Neuronal stem cell (in vitro differentiated cells): ENCODE results near the gene STXBP6.

Source experiments
- DNase-seq: peaks from one replicate; pipeline ENCODE4 v3.0.0-alpha.2; 2013; ENCODE audit warnings: low spot score
- H2AFZ ChIP-seq: one replicate; pipeline ENCODE4 v1.6.1; 2013; ENCODE audit warnings: mild to moderate bottlenecking, low read length, inconsistent platforms
- H2AK5ac ChIP-seq: 2 replicates; pipeline ENCODE4 v1.6.1; 2013; ENCODE audit warnings: low read depth, mild to moderate bottlenecking, inconsistent platforms, low read length, moderate library complexity, mixed read lengths
- H2BK120ac ChIP-seq: 2 replicates; pipeline ENCODE4 v1.6.1; 2013; ENCODE audit warnings: low read depth, mild to moderate bottlenecking, inconsistent platforms, low read length, moderate library complexity, mixed read lengths
- H2BK12ac ChIP-seq: one replicate; pipeline ENCODE4 v1.6.1; 2013; ENCODE audit warnings: low read length, inconsistent platforms
- H2BK15ac ChIP-seq: 2 replicates; pipeline ENCODE4 v1.6.1; 2013; ENCODE audit warnings: mild to moderate bottlenecking, low read length, inconsistent platforms, mixed read lengths
- H2BK5ac ChIP-seq: one replicate; pipeline ENCODE4 v1.6.1; 2013; ENCODE audit warnings: inconsistent platforms, mild to moderate bottlenecking, low read length, moderate library complexity
- H3K14ac ChIP-seq: one replicate; pipeline ENCODE4 v1.6.1; 2013; ENCODE audit warnings: low read length, inconsistent platforms
- H3K18ac ChIP-seq: 2 replicates; pipeline ENCODE4 v1.6.1; 2013; ENCODE audit warnings: low read length, inconsistent platforms
- H3K23ac ChIP-seq: 2 replicates; pipeline ENCODE4 v1.6.1; 2013; ENCODE audit warnings: low read depth, mild to moderate bottlenecking, mixed read lengths, low read length, inconsistent platforms; ENCODE audit not compliant: poor library complexity
- H3K27ac ChIP-seq: replicated peaks from 3 replicates; pipeline ENCODE4 v1.5.1; 2013; ENCODE audit warnings: low read length, inconsistent platforms
- H3K27me3 ChIP-seq, 3 experiments: 2 replicates each; pipeline ENCODE4 v1.6.1; 2013; ENCODE audit warnings: low read length in 3 of 3, mild to moderate bottlenecking in 2 of 3, inconsistent platforms in 1 of 3, low read depth in 1 of 3, mixed read lengths in 1 of 3, moderate library complexity in 1 of 3; ENCODE audit not compliant: control insufficient read depth in 3 of 3, insufficient read depth in 3 of 3
- H3K36me3 ChIP-seq, 2 donors: replicated peaks in 1 of 2; 2 replicates each; pipeline ENCODE4 v1.6.1; 2013; ENCODE audit warnings: low read length in 2 of 2; ENCODE audit not compliant: control insufficient read depth in 2 of 2, insufficient read depth in 2 of 2
- H3K4ac ChIP-seq: 2 replicates; pipeline ENCODE4 v1.6.1; 2013; ENCODE audit warnings: inconsistent platforms, mild to moderate bottlenecking, low read length, moderate library complexity
- H3K4me1 ChIP-seq, 2 donors: 1 replicate in 1 of 2; 2 replicates in 1 of 2; pipeline ENCODE4 v1.6.1; 2013; ENCODE audit warnings: low read length in 2 of 2, low read depth in 1 of 2; ENCODE audit not compliant: control insufficient read depth in 2 of 2, insufficient read depth in 1 of 2
- H3K4me2 ChIP-seq: one replicate; pipeline ENCODE4 v1.6.1; 2013; ENCODE audit warnings: mild to moderate bottlenecking, low read length, inconsistent platforms; ENCODE audit not compliant: insufficient read depth, poor library complexity, severe bottlenecking
- H3K4me3 ChIP-seq, 2 donors: 2 replicates each; pipeline ENCODE4 v1.5.1; 2013; ENCODE audit warnings: low read length in 2 of 2, mild to moderate bottlenecking in 2 of 2, inconsistent platforms in 1 of 2, moderate library complexity in 1 of 2
- H3K79me1 ChIP-seq: one replicate; pipeline ENCODE4 v1.6.1; 2013; ENCODE audit warnings: low read depth, mild to moderate bottlenecking, inconsistent platforms, low read length, moderate library complexity
- H3K9ac ChIP-seq: one replicate; pipeline ENCODE4 v1.6.1; 2013; ENCODE audit warnings: mild to moderate bottlenecking, low read depth, low read length, inconsistent platforms; ENCODE audit not compliant: poor library complexity
- H3K9me3 ChIP-seq, 2 donors: replicated peaks in 1 of 2; 2 replicates each; pipeline versions ENCODE3 to v1.6.1; 2013; ENCODE audit warnings: low read length in 2 of 2, mild to moderate bottlenecking in 2 of 2, inconsistent platforms in 1 of 2, low read depth in 1 of 2, mixed read lengths in 1 of 2, moderate library complexity in 1 of 2; ENCODE audit not compliant: control insufficient read depth in 2 of 2, insufficient read depth in 1 of 2
- H4K8ac ChIP-seq: one replicate; pipeline ENCODE4 v1.6.1; 2013; ENCODE audit warnings: low read depth, mild to moderate bottlenecking, inconsistent platforms, low read length, moderate library complexity
- H4K91ac ChIP-seq: one replicate; pipeline ENCODE4 v1.6.1; 2013; ENCODE audit warnings: low read length, low read depth, mild to moderate bottlenecking, inconsistent platforms; ENCODE audit not compliant: poor library complexity
- WGBS, 2 donors: extraction: QIAGEN DNeasy Blood & Tissue Kit; methylation state at CpG; one replicate each; pipeline ENCODE4 v1.1.7; 2013; ENCODE audit warnings: missing lambda C conversion rate in 2 of 2, mixed read lengths in 1 of 2; ENCODE audit not compliant: insufficient read length in 2 of 2, insufficient replicate concordance in 1 of 2; ENCODE audit errors: extremely low coverage in 2 of 2; 5-methylcytosine and 5-hydroxymethylcytosine counted together

The STXBP6 gene

DNA sequence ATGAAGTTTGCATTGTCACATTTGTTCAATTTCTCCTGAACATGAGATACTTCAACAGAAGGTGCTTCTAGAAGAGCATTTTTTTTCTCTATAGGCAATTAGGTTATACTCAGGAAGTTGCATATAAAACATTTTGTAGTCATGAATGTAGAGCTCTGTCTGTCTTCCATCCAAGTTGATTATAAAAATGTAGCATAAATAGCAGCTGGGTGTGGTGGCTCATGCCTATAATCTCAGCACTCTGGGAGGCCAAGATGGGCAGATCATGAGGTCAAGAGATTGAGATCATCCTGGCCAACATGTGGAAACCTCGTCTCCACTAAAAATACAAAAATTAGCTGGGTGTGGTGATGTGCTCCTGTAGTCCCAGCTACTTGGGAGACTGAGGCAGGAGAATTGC lies 39.5 kb upstream of the STXBP6 start:
- WGBS, 2 donors: no CpG with 5 or more reads among the region's 1 CpG
- Histone ChIP-seq H2AK5ac (no peak overlapping the region), H3K18ac (no peak overlapping the region), H2BK120ac (no peak overlapping the region), H3K36me3 (no peaks in the 10 kb centered on the region), H3K27me3 (no peaks in the 10 kb centered on the region), H4K91ac (no peak overlapping the region), H2BK5ac (no peak overlapping the region), H3K4me2 (no peak overlapping the region), H4K8ac (no peak overlapping the region), H2AFZ (no peak overlapping the region), H3K4ac (no peak overlapping the region), H3K4me1 (peaks cover 0 to 5% of the 10 kb centered on the region in 2 donors), H2BK12ac (no peak overlapping the region), H3K14ac (no peak overlapping the region), H3K9ac (no peak overlapping the region), H3K27ac (no peak overlapping the region), H3K9me3 (no peaks in the 10 kb centered on the region), H3K23ac (no peak overlapping the region), H3K4me3 (no peak overlapping the region), H3K79me1 (no peaks in the 10 kb centered on the region), H2BK15ac (no peak overlapping the region)
- DNase-seq: no peak

- Histone ChIP-seq H3K4me3 (no peak overlapping the region), H3K9me3 (no peaks in the 10 kb centered on the region), H2BK12ac (no peak overlapping the region), H3K27ac (no peak overlapping the region), H3K79me1 (no peaks in the 10 kb centered on the region), H3K14ac (no peak overlapping the region), H2BK120ac (no peak overlapping the region), H3K9ac (no peak overlapping the region), H2AFZ (no peak overlapping the region), H2BK15ac (no peak overlapping the region), H3K23ac (no peak overlapping the region), H2AK5ac (no peak overlapping the region), H2BK5ac (no peak overlapping the region), H4K8ac (no peak overlapping the region), H4K91ac (no peak overlapping the region), H3K4ac (no peak overlapping the region), H3K36me3 (no peaks in the 10 kb centered on the region), H3K18ac (no peak overlapping the region), H3K27me3 (no peaks in the 10 kb centered on the region), H3K4me1 (peaks cover 0 to 3% of the 10 kb centered on the region in 2 donors), H3K4me2 (no peak overlapping the region)
- DNase-seq: no peak
- no CpG with 5 or more reads among the region's 2 CpGs for WGBS, 2 donors
Observed at GRCh38 chr14:25086821-25087396, 37.0 kb upstream of the STXBP6 start.

DNA sequence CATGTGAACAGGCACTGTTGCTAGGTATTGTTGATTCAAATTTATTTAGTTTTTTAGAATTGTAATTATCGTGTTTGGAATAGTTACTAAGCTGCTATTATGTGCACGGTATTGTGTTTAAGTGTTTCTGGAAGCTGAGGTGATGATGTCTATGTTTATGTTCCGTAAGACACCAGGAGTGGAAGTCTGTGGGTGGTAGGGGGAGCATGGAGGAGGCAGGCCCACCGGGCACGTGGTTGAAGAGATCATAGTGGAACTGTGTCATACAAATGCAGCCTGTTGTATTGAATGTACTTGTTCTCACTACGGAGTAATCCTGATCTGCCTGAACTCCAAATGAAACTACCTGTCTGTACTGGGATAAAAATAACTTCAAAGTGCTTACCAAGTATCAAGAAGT lies 36.1 kb upstream of the STXBP6 start:
- Histone ChIP-seq H3K4me1 (peaks cover 0 to 2% of the 10 kb centered on the region in 2 donors), H3K36me3 (no peaks in the 10 kb centered on the region), H4K91ac (no peak overlapping the region), H3K9ac (no peak overlapping the region), H2BK120ac (no peak overlapping the region), H2BK5ac (no peak overlapping the region), H2BK15ac (no peak overlapping the region), H4K8ac (no peak overlapping the region), H3K18ac (no peak overlapping the region), H2BK12ac (no peak overlapping the region), H3K27me3 (no peaks in the 10 kb centered on the region), H2AK5ac (no peak overlapping the region), H3K79me1 (no peaks in the 10 kb centered on the region), H3K9me3 (no peaks in the 10 kb centered on the region), H3K4ac (no peak overlapping the region), H3K23ac (no peak overlapping the region), H2AFZ (no peak overlapping the region), H3K4me3 (no peak overlapping the region), H3K4me2 (no peak overlapping the region), H3K27ac (no peak overlapping the region), H3K14ac (no peak overlapping the region)
- WGBS, 2 donors: 100% methylated on average over 2 of the region's 6 CpGs; no CpG with 5 or more reads in 1 of the 2 donors
- no peak for DNase-seq

DNA sequence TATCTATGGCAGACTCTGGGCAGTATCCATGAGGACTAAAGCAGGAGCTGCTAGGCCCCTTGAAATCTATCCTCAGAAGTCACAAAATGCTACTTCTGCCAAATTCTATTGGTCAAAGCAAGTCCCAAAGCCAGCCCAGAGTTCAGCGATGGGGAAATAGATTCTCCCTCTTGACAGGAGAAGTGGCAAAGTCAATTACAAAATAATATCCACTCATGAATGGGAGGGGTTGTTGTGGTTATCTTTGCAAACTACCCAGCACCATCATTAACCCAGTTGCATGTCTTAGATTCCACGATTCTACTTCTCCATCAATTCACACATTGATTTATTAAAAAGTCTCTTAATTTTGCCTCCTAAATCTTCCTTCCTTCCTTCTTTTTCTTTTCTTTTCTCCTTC lies 30.7 kb upstream of the STXBP6 start:
- Histone ChIP-seq H4K8ac (no peak overlapping the region), H3K18ac (no peak overlapping the region), H3K14ac (no peak overlapping the region), H3K4me1 (no peaks in the 10 kb centered on the region), H2BK15ac (no peak overlapping the region), H3K4me3 (no peak overlapping the region), H2AFZ (no peak overlapping the region), H3K27me3 (no peaks in the 10 kb centered on the region), H3K79me1 (no peaks in the 10 kb centered on the region), H3K9ac (no peak overlapping the region), H3K27ac (no peak overlapping the region), H3K9me3 (peaks cover 0 to 3% of the 10 kb centered on the region in 2 donors), H3K4ac (no peak overlapping the region), H2BK12ac (no peak overlapping the region), H2AK5ac (no peak overlapping the region), H4K91ac (no peak overlapping the region), H3K36me3 (no peaks in the 10 kb centered on the region), H3K4me2 (no peak overlapping the region), H2BK120ac (no peak overlapping the region), H2BK5ac (no peak overlapping the region), H3K23ac (no peak overlapping the region)
- DNase-seq: no peak
- WGBS, 2 donors: no CpG with 5 or more reads among the region's 2 CpGs
